ENCODE data around the gene PDZD2. TPM values are rescaled to one million over a fixed set of nuclear protein-coding genes. Genes with fewer than 3 reads are reported as not detected.

PDZD2 gene
- total RNA-seq, 3 donors from 2014 or later (not counting 1 experiment from before 2014, with no cell fraction given) = 0.50 to 1.3 (median 0.66) TPM

- H3K4me3 Mint-ChIP-seq = no peak overlapping the region
- no peak for ATAC-seq
- no peaks in the 10 kb centered on the region for H3K27me3 Mint-ChIP-seq (ENCODE audit: low read depth in 2 of 2)
- H3K4me1 Mint-ChIP-seq = no peaks in the 10 kb centered on the region
- Histone ChIP-seq H3K4me3 (ENCODE audit: low read length) (no peak overlapping the region), H3K4me1 (ENCODE audit: control insufficient read depth, insufficient read depth, low read length) (no peaks in the 10 kb centered on the region), H3K9me3 (ENCODE audit: control insufficient read depth, insufficient read depth, low read length) (no peaks in the 10 kb centered on the region), H3K27me3 (ENCODE audit: control insufficient read depth, insufficient read depth, low read length) (no peaks in the 10 kb centered on the region), H3K36me3 (ENCODE audit: control insufficient read depth, insufficient read depth, low read length) (peaks cover 62% of the 10 kb centered on the region), H3K27ac (ENCODE audit: low read length) (no peak overlapping the region)
- H3K36me3 Mint-ChIP-seq = peaks cover 8% of the 10 kb centered on the region
- no peak for DNase-seq
- intact Hi-C loops (cut with micrococcal nuclease) = no loop called here
- WGBS (ENCODE audit: insufficient coverage) = 92% methylated on average over 12 of the region's 12 CpGs
- peak overlapping the region; percentile 22 to 58 for H3K27ac Mint-ChIP-seq
- no peaks in the 10 kb centered on the region for H3K9me3 Mint-ChIP-seq
- TF ChIP-seq CTCF (IDR thresholded peaks at IDR 0.05) = no peak
Measured at GRCh38 chr5:32102254-32102986, 463.5 kb downstream of the PDZD2 start.

GRCh38 chr5:32103521-32103920 is 464.6 kb downstream of the PDZD2 start:
- Mint-ChIP-seq H3K27me3 (ENCODE audit: low read depth in 2 of 2) (no peaks in the 10 kb centered on the region), H3K36me3 (peaks cover 8% of the 10 kb centered on the region), H3K9me3 (no peaks in the 10 kb centered on the region), H3K27ac (no peak overlapping the region), H3K4me1 (no peaks in the 10 kb centered on the region), H3K4me3 (no peak overlapping the region)
- Histone ChIP-seq H3K4me1 (ENCODE audit: control insufficient read depth, insufficient read depth, low read length) (no peaks in the 10 kb centered on the region), H3K27ac (ENCODE audit: low read length) (no peak overlapping the region), H3K36me3 (ENCODE audit: control insufficient read depth, insufficient read depth, low read length) (peaks cover 67% of the 10 kb centered on the region), H3K4me3 (ENCODE audit: low read length) (no peak overlapping the region), H3K27me3 (ENCODE audit: control insufficient read depth, insufficient read depth, low read length) (no peaks in the 10 kb centered on the region), H3K9me3 (ENCODE audit: control insufficient read depth, insufficient read depth, low read length) (no peaks in the 10 kb centered on the region)
- DNase-seq = no peak
- intact Hi-C loops (cut with micrococcal nuclease) = no loop called here
- WGBS (ENCODE audit: insufficient coverage) = 96% methylated on average over 12 of the region's 12 CpGs
- no peak for TF ChIP-seq CTCF (IDR thresholded peaks at IDR 0.05)
- no peak for ATAC-seq

GRCh38 chr5:32107291-32107690 is 468.4 kb downstream of the PDZD2 start:
- DNase-seq (no peak), ATAC-seq (no peak)
- intact Hi-C loops (cut with micrococcal nuclease) = no loop called here
- Mint-ChIP-seq H3K27ac (peak overlapping the region; percentile 14 to 50), H3K4me1 (peaks cover 0 to 8% of the 10 kb centered on the region in 2 donors), H3K4me3 (no peak overlapping the region), H3K27me3 (ENCODE audit: low read depth in 2 of 2) (no peaks in the 10 kb centered on the region), H3K36me3 (peaks cover 8% of the 10 kb centered on the region), H3K9me3 (no peaks in the 10 kb centered on the region)
- Histone ChIP-seq H3K36me3 (ENCODE audit: control insufficient read depth, insufficient read depth, low read length) (peaks cover 65% of the 10 kb centered on the region), H3K27ac (ENCODE audit: low read length) (no peak overlapping the region), H3K9me3 (ENCODE audit: control insufficient read depth, insufficient read depth, low read length) (no peaks in the 10 kb centered on the region), H3K4me3 (ENCODE audit: low read length) (no peak overlapping the region), H3K27me3 (ENCODE audit: control insufficient read depth, insufficient read depth, low read length) (no peaks in the 10 kb centered on the region), H3K4me1 (ENCODE audit: control insufficient read depth, insufficient read depth, low read length) (no peaks in the 10 kb centered on the region)
- no peak for TF ChIP-seq CTCF (IDR thresholded peaks at IDR 0.05)
- WGBS (ENCODE audit: insufficient coverage) = 96% methylated on average over 4 of the region's 4 CpGs

- H3K4me3 ChIP-seq (ENCODE audit: low read length) = no peak overlapping the region
- intact Hi-C loops (cut with micrococcal nuclease) = no loop called here
- Mint-ChIP-seq H3K9me3 (no peaks in the 10 kb centered on the region), H3K36me3 (peaks cover under 1% of the 10 kb centered on the region), H3K27me3 (ENCODE audit: low read depth in 2 of 2) (no peaks in the 10 kb centered on the region), H3K4me1 (peaks cover 4 to 12% of the 10 kb centered on the region in 2 donors), H3K4me3 (no peak overlapping the region), H3K27ac (peak overlapping the region; percentile 64 to 68)
- 97% methylated on average over 4 of the region's 4 CpGs for WGBS (ENCODE audit: insufficient coverage)
- ATAC-seq (no peak), DNase-seq (no peak)
- H3K9me3 ChIP-seq (ENCODE audit: control insufficient read depth, insufficient read depth, low read length) = no peaks in the 10 kb centered on the region
- no peaks in the 10 kb centered on the region for H3K4me1 ChIP-seq (ENCODE audit: control insufficient read depth, insufficient read depth, low read length)
- no peak for TF ChIP-seq CTCF (IDR thresholded peaks at IDR 0.05)
- H3K27me3 ChIP-seq (ENCODE audit: control insufficient read depth, insufficient read depth, low read length) = no peaks in the 10 kb centered on the region
- H3K36me3 ChIP-seq (ENCODE audit: control insufficient read depth, insufficient read depth, low read length) = peaks cover 61% of the 10 kb centered on the region
- H3K27ac ChIP-seq (ENCODE audit: low read length) = no peak overlapping the region
Measured at GRCh38 chr5:32108167-32108566, 469.2 kb downstream of the PDZD2 start.

Data from natural killer cell (primary cell).